Muscle of arm (tissue), 14 donors: Measurements from ENCODE around the gene BTG4. TPM values are rescaled to one million over a fixed set of nuclear protein-coding genes. Genes with fewer than 3 reads are reported as not detected.
A peak's percentile ranks its signal among the peaks of the same experiment; 100 is the strongest.

Experiments
- DNase-seq: peaks from one replicate; pipeline ENCODE4 v3.0.0-alpha.2; 2013
- long read RNA-seq, 11 donors: transcript quantifications; one replicate each; lab custom pipeline, GENCODE V29; 2026
- polyA plus RNA-seq, 12 donors: library from polyadenylated mRNA; unstranded; fragments of 120-200 nt; gene quantifications; one replicate each; pipeline ENCODE4 v1.2.1, GENCODE V29; 2013; ENCODE audit not compliant: insufficient read length in 12 of 12

Gene BTG4
- polyA plus RNA-seq, result not detected
- long read RNA-seq, donor 1, result 0 reads
- long read RNA-seq, donor 2, result 0 reads
- long read RNA-seq, donor 3, result 0 reads
- long read RNA-seq, donor 4, result 0 reads
- long read RNA-seq, donor 5, result 0 reads
- long read RNA-seq, donor 6, result 0 reads
- long read RNA-seq, donor 7, result 0 reads
- long read RNA-seq, donor 8, result 0 reads
- long read RNA-seq, donor 9, result 0 reads
- long read RNA-seq, donor 10, result 0 reads
- long read RNA-seq, donor 11, result 0 reads

DNA sequence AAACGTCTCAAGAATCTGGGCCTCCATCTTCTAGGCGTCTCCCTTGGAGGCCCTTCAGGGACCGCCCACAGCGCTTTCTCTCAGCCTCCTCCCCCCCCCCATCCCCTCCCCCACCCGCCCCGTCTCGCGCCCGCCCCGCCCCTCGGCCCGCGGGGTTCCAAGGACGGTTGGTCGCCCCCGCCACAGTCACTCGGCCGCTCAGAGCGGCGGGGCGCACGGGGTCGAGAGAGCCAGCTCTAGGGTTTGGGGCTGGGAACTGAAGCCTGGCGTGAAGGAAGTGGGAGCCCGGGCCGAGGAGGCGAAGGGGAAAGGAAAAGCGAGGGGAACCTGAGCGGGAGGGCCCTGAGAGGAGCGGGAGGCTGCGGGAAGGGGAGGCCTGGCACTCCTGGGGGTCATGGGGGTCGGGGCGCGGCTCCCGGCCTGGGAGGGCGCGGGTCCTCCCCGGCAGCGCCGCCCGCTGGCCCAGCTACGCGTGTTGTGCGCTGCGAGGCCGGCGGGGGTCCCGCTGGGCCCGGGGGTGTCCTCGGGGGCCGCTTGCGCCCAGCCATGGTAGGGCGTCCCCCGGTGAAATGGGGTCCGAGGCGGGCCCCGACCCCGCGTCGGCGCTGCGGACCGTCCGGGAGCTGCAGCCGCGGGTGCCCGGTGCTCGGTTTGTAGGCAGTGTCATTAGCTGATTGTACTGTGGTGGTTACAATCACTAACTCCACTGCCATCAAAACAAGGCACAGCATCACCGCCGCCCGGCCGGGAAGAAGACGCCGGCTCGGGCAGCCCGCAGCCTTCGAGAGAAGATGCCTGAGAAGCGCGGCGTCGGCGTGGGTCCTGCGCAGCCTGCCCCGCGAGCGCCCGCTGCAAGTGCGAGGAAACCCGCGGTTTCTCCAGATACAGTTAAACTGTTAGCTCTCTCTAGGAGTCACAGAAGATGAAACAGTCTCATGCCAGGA is at the start of gene BTG4:
Gene BTG4 (minus strand): TSS at position 91 of the 944 bp plus-strand sequence. CDS start 13,610 bp downstream, outside the sequence.
- no peak for DNase-seq

DNA sequence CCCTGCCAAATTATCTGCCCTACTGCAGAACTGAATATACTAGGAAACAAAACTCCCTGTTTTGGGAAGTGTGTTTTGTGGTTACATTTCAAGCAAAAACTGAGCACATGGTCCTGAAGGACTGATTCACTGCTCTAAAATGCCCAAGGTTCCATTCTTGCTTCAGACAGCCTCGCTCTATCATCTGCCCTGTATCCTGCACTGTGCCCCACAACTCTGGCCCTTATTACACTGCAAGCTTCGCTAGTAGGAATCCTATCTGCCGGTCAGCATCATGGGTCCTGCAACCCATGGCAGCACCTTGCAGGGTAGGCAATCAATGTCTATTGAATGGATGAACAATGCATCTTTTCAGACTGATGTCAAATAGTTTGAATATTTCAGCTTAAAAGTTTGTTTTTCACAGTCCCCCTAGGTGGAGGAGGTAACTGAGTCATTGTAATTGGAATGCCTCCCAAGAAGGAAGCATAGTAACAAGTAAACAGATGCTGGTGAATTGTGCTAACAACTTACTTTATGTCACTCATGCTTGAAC is 49.7 kb upstream of the BTG4 start:
- no peak for DNase-seq

DNA sequence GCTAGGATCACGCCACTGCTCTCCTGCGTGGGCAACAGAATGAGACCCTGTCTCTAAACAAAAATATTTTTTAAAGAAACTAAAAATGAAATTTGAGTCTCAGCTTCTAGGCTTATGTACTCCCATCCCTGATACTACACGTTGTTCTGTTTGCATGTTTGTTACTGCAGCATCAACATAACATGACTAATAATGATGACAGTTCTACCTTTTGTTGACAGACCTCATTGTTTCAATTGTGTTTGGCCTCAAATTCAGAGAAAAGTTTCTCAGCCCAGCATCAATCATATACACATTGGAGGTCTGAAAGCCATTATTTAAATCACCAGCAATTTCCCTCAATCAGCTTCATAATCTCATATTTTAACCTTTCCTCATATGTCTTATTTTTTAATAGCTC is 49.1 kb upstream of the BTG4 start:
- DNase-seq, result no peak

DNA sequence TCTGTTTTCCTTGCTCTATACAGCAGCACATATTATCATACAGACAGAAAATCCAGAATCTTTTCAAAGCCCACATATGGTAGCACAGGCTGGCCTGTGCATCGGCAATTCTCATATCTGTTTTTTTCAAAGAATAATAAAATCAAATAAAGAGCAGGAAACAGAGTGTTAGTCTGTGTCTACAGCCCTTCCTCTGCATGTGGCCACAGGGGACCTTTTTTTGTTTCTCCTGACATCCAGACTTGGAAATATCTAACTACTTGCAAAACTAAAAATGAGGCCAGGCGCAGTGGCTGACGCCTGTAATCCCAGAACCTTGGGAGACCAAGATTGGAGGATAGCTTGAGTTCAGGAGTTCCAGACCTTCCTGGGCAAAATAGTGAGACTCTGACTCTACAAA is 48.6 kb upstream of the BTG4 start:
- DNase-seq, result no peak

DNA sequence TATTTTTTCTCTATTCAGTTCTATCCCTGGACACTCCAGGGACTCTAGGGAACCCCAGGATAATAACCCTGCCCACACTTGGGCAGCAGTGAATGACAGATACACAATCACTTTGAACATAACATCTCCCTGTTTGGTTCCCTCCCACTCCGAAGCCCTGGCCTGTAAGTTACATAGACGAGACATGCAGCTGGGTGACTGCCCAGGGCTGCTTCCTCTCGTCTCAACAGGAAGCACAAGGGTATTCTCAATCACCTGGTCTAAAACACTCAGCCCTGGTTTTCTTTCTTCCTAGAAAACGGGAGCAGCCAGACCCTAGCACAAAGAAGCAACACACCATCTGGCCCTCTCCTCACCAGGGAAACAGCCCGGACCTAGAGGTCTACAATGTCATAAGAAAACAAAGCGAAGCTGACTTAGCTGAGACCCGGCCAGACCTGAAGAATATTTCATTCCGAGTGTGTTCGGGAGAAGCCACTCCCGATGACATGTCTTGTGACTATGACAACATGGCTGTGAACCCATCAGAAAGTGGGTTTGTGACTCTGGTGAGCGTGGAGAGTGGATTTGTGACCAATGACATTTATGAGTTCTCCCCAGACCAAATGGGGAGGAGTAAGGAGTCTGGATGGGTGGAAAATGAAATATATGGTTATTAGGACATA is 47.7 kb upstream of the BTG4 start:
- DNase-seq, result no peak

DNA sequence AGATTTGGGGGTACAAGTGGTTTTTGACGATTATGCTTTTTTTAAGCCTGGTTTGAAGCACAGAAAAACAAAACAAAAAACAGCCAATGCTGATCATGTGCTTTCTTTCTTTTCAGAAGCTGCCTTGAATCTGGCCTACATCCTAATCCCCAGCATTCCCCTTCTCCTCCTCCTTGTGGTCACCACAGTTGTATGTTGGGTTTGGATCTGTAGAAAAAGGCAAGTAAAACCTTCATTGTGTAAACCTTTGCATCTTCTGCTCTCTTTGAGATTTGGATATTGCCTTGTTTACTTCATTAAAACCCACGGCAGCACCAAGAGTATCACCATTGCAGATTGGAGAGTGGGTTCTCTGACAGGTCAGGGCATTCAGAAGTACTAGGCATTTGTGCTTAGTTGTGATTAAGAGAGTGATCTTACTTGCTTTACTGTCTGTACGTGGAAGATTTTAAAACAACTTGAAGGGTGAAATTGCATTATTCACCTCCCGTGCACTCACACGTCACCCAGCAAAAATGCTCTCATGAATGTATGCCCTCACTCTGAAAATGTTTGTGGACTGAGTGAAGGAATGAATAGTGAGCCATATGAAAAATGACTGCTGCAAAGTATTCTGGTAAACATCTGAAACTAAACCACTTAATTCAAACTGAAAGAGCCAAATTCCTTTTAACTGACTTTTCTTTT is 45.4 kb upstream of the BTG4 start:
- DNase-seq, result no peak

DNA sequence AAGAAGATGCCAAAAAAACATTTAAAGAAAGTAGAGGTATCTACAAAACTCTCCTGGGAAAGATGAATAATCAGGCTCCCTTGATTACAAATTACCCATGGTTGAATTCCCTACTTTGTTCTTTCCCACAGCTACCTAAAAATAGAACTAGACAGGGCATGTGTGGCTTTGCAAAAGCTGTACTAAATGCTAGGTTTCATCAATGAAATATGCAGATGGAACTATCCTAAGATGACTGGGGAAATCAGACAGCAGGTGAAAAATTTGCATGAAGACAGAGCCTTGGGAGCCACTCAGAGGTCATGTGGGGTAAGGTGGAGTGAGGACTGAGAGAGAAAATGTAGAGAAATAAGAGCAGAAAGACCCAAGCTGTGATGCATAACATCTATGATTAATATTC is 43.1 kb upstream of the BTG4 start:
- no peak for DNase-seq

- DNase-seq, result no peak
These were observed 42.3 kb upstream of the BTG4 start for GRCh38 chr11:111554532-111554931.

DNA sequence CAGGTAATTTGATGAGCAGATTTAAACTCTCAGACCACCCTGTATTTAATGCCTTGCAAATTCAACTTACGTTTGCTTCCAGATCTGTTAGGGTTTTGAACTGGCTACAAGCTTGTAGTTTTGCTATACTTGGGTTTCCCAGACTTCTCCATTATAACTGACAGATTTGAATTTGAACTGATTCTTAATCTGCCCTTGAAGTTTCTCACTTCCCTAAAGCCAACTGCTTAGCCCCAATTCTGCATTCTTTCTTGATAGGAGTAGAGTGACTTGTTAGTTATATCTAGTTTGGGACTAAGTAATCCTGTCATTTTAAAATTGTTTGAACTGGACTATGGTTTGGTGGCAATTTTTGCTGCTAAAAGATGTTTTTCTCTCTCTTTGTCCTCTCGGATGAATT is 38.1 kb upstream of the BTG4 start:
- no peak for DNase-seq

- DNase-seq, result no peak
These were observed 37.6 kb upstream of the BTG4 start for GRCh38 chr11:111549869-111550203.

DNA sequence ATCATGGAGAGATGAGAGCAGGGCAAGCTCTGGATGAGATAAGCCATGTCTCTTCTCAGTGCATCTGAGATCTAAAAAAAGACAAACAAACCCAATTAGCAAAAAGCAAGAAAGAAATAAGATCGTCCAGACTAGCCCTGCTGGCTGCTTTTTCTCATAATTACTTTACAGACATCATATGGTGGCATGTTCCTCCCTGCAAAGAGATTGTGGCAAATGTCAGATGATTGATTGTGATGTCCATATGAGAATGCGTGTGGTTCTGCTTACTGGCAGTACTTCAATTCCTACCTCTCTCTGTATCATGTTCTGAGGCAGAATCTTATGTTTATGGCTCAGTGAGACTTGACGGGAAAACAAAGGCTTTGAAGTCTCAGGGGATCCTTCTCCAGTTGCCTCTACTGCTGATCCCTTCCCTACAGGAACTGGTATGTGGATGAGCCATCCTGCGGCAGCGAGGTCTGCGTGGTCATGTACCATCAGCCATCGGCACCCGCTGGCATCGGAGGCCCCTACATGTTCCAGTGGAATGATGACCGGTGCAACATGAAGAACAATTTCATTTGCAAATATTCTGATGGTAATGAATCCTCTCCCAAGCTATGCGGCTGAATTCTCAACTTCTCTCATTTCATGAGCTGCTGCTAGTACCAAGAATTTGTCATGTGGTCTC is 37.1 kb upstream of the BTG4 start:
- no peak for DNase-seq

DNA sequence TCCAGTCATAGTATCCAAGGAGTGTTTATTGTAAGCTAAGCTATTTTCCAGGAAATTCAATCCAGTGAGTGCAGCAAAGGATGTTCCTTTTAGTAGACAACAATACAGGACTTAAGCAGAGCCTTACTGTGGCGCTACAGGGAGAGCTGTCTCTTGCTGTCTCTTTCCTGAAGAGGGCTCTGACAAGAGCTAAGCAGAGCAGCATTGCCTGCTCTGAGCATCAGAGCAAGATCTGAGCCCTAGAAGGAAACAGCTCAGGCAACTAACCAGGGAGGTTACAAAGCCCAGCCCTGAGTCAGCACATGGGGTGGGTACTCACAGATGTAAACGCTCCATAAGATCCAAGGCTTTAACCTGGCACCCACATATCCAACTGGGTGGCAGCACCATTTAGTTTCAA is 36.3 kb upstream of the BTG4 start:
- no peak for DNase-seq

DNA sequence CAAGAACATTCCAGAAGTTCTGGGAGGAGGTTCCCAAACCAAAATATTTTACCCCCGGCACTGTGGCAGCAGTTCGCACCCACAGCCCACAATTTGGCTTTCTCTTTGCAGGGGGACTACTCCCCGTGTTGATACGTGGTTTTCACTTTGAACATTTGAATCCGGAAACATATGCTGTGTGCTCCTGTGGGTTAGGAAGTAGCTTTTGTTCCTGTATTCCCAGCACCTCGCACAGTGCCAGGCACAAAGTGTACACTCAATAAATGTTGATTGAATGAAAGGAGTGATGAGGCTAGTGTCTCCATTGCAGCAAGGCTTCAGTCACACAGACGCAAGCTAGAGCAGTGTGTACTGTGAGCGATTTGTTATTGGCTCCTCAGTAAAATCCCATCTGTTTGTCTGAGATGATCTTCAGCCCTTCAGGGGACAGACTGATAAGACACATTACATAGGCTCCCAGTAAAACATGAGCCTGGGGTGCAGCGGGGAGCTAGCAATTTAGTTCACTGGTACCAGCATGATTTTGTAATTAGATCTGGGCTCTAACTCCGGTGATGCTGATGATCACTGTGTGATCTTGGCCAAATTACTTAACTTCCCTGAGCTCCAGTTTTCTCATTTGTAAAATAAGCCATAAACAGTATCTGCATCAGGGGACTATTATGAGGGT is 30.6 kb upstream of the BTG4 start:
- DNase-seq, result no peak

GRCh38 chr11:111541254-111542061 is 29.3 kb upstream of the BTG4 start:
- peak; percentile 62 for DNase-seq

DNA sequence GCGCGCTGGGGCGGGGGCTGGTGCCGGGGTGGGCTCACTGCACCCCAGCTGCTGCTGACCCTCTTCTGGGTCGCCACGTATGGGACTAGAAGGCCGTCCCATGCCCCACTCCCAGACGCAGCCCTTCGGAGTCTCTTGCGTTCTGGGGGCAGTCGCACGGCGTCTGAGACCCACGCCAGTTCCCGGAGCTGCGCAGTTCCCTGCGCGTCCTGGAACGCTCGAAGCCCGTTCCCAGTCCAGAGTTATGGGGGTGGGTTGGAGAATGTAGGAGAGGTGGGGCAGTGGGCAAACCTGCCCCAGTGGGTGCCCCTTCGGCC is 28.7 kb upstream of the BTG4 start:
- peak; percentile 41 for DNase-seq

GRCh38 chr11:111540114-111540936 is 28.1 kb upstream of the BTG4 start, which contains the start of gene LAYN:
LAYN (plus strand) TSS chr11:111540720; CDS start chr11:111540844, 124 bp downstream.
- DNase-seq, result peak; percentile 33

GRCh38 chr11:111539426-111540113 is 27.4 kb upstream of the BTG4 start:
- DNase-seq, result no peak

- DNase-seq, result no peak
These were observed 26.4 kb upstream of the BTG4 start for GRCh38 chr11:111538407-111539114.
